Stimulated activated CD8-positive, alpha-beta memory T cell treated with anti-CD3 and anti-CD28 coated beads, Interleukin-2, amount 100 ng/mL, for 48 hours (primary cell): ENCODE data around the gene ALKBH2.

Experiments
- DNase-seq, 2 donors: peaks; one replicate each; pipeline ENCODE4 v3.0.0-alpha.2; 2020; ENCODE audit warnings: low read depth in 2 of 2

Gene ALKBH2

DNA sequence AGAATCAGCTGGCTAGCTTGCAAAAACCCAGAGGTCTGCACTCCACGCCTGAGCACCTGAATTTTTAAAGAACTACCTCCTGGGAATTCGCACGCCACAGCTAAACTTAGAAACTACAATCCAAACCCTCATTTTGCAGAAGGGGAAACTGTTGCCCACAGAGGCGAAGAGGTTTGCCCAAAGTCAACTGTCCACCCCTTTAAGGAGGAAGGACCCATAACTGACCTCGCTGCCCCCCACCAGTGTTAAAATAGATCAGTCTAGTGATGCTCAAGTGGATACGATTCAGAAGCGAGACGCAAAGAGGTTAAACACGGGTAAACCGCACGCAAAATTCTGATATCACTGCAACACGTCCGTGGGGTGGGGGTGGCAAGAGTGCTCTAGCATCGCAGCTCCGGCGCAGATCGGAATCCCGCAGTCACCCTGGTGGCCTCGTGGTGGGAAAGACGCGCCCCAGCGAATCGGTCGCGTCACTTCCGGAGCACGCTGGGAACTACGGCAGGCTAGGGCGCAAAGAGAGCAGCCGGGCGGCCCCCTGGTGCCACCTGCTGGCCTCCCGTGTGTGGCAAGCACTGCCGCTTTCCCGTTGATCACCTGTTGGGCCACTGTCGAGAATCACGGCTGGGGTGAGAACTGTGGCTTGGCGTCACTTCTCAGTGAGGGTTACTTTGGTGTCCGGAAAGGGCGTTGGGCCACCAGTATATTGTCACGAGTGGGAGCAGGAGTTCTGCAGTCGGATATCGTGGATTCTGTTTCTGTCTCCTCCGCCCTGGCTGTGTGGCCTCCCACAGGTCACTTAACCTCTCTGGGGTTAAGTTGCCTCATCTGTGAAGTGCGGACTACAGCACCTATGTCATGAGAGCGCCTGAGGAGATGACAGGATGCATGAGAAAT is at the start of gene ALKBH2:
ALKBH2 (minus strand) TSS at position 451 of the 897 bp plus-strand sequence. CDS start 686 bp downstream, outside the sequence.
- DNase-seq, result peak; percentile 86 to 92

DNA sequence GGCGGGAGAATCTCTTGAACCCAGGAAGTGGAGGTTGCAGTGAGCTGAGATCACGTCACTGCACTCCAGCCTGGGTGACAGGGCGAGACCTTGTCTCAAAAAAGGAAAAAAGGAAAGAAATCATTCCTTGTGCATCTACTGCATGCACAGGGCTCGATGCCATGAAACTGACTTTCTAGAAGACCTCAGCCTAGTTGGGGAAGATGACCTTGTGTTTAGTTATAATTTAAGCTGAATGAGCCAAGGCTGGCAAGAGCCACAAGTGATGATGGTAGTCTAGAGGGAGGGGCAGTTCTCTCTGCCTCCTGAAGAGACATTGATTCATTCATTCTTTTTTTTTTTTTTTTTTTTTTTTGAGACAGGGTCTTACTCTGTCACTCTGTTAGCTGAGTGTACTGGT is 47.3 kb upstream of the ALKBH2 start:
- DNase-seq, result no peak

DNA sequence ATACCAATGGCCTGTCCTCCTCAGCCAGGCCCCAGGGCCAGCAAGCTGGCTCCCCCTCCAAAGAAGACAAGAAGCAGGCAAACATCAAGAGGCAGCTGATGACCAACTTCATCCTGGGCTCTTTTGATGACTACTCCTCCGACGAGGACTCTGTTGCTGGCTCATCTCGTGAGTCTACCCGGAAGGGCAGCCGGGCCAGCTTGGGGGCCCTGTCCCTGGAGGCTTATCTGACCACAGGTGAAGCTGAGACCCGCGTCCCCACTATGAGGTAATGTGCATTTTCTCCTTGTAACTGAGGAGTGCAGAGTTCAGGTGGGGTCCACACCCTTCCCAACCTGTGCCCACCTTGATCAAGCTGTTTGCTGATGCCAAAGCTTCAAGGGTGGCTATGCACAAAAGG is 46.5 kb upstream of the ALKBH2 start:
- no peak for DNase-seq

GRCh38 chr12:109139360-109139759 is 46.1 kb upstream of the ALKBH2 start:
- no peak for DNase-seq

DNA sequence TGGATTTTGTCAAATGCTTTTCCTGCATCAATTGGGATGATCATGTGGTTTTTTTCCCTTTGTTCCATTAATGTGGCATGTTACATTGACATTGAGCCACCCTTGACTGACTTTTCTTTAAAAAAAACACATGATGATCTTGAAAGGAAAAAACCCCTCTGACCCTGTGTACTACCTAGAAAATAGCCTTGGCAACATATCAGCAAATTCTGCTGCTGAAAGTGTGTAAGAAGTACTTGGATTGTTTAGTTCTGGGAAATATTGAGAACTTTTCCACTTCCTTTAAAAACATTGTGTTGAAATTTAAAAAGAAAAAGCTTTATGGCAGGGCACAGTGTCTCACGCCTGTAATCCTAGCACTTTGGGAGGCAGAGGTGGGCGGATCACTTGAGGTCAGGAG is 43.8 kb upstream of the ALKBH2 start:
- DNase-seq, result no peak

DNA sequence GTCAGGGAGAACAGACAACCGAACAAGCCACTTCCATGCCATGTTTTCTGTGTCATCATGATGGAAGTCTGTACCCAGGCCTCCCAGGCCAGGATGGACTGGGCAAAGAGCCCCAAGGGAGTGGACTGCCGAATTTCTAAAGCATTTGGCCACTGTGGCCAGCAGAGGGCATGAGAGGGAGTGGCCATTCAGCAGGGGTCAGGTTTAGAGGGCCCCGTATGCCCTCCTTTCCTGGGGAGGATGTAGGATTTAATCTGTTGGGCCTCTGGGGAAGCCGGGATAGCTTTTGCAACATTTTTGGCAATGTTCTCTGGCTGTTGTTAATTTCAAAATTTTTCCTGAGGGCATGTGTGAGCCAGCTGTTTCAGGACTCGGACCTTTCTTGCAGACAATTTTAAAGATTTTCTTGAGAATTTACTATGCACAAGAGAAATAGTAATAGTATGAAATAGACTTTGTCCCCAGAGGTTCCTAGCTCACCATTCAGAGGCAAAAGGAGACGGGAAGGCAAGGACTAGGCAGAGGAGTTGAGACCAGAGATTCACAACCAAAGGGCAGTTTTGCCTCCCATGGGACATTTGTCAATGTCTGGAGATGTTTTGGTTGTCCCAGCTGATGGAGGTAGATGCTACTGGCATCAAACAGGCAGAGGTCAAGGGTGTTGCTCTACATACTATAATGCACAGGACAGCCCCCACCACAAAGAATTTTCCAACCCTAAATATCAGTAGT is 41.1 kb upstream of the ALKBH2 start:
- no peak for DNase-seq

DNA sequence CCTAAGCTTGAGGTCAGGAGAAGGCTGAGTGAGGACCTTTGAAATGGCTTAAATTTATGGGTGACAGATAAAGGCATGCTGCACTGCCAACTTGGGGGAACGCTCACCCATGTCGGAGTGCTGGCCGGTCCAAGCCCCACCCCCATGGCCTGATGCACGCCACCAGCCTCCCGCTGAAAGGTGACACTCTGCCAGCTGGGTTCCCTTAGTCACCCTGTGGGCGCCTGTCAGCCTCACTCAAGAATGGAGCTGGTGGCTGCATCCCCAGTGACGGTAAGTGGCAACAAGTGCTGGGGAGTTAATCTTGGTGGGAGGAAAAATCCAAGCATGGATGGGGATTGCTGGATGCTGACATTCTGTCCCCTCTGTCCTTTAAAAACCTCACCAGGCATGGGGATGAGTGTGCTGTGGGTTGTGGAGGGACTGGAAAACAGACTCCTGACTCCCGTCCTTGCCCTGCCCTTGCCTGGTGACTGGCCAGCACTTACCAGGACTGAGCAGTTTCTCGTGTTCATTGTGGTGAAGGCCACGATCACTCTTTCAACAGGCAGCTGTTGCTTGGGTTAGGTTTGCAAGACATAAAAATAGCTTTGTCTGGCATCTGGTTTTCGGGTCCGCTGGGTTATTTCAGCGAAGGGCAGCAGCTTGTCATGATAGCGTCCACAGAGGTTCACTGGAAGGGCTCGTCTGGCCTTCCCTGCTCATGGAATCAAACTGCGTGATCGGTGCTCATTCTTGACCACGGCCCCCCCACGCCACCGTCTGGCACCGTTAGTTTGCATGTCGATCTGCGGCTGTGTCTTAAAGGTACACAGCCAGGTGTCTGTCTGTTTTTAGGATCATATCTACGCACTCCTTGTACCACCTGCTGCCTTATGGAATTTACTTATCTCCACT is 38.1 kb upstream of the ALKBH2 start:
- no peak for DNase-seq

DNA sequence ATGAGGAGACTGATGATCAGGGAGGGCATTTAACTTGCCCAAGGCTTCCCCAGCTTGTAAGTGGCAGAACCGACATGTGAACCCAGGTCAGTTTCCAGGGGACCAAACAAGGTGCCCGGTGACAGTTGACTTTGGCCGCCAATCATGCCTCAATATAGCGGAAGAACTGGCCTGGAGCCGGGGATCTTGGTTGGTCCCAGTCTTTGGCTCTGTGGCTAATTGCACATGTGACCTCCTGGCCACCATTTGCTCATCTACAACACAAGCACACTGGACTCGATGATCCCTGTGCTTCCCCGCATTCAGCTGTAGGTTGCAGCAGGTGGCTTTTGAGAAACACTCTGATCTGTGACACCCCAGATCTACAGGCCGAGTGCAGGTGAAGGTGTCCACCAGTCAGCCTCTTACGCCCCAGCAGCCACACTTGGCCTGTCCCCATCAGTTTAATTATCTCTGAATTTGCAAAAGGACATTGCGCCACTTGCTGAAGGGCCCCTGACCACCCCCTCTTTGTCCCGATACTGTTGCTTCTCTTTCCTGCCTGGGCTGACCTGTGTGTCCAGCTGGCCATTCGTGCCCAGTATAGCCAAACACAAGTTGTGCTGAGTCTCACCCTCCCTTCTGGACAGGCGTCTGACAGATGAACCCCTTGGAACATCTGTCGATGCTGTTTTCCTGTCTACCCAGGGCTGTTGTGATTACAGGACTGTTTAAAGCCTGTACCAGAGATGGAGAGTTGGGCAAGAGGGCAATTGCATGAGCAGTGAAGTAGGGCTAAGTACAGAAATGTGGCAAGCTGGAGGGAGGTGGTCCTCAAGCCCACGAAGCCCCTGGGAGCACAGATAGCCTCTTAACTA is 37.3 kb upstream of the ALKBH2 start:
- DNase-seq, result no peak

- no peak for DNase-seq
Observed at GRCh38 chr12:109127533-109128242, 34.4 kb upstream of the ALKBH2 start.

GRCh38 chr12:109126784-109127183 is 33.5 kb upstream of the ALKBH2 start:
- no peak for DNase-seq

DNA sequence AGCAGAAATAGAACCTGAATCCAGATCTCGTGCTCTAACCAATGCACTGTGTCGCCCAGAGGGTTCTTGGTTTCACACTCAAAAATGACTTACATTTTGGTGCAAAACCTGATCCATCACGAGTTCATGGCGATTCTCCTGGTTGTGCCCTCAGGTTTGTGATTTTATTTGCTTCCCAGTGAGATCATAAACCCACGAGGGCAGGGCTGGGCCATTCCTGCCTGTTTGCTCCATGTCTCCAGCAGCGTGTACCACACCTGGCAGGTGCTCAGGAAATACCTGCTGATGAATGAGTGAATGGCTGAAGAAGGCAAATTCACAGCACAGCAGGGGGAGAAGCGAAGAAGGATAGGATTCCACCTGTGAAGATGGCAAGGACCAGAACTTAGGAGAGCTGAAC is 32.5 kb upstream of the ALKBH2 start:
- DNase-seq, result no peak

DNA sequence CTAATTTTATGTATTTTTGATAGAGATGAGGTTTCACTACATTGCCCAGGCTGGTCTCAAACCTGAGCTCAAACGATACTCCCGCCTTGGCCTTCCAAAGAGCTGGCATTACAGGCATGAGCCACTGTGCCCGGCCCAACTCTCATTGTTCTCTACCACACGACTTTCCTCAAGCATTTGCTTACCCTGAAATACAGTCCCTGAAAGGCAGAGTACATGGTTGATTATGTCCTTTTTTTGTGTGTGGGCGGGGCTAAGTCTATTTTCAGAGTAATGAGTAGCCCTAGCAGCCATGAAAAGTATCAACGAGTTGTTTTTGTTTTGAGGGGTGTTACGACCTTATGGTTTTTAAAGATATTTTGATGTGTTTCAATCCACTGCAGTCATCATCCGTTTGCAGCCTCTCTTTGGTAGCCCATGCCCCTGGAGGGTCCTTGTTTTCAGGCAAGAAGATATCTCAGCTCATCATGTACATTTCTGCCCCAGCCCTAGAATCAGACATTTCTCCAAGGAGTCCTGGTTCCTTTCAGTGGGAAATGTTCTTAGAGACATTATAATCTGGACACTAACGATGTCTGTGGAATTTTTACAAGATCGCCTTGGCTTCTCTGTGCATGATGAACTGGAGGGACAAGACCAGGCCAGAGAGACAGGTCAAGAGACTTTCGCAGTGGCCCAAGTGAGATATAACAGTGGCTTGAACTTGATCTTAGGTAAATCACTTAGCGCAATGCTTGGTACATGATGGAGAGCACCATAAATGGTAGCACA is 31.8 kb upstream of the ALKBH2 start:
- no peak for DNase-seq

- DNase-seq, result no peak
Observed at GRCh38 chr12:109121346-109121880, 28.1 kb upstream of the ALKBH2 start.

DNA sequence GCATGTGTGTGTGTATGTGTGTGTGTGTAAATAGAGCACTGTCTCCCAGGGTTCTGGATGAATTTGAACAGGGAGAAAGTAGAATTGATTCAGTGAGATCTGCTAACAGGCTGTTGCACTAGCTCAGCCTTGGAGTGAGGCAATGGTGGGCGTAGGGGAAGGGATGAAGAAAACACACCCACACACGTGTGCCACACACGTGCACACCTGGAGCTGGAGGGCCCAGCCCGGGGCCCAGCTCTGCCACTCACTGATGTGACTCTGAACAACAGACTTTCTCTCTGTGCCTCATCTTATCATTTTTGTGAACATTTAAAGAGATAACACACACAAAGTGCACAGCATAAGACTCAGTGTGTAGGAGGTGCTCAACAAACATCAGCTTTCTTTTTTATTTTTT is 27.3 kb upstream of the ALKBH2 start:
- no peak for DNase-seq

GRCh38 chr12:109120095-109120494 is 26.8 kb upstream of the ALKBH2 start:
- DNase-seq, result no peak

- DNase-seq, result no peak
Observed at GRCh38 chr12:109116611-109116949, 23.3 kb upstream of the ALKBH2 start.

DNA sequence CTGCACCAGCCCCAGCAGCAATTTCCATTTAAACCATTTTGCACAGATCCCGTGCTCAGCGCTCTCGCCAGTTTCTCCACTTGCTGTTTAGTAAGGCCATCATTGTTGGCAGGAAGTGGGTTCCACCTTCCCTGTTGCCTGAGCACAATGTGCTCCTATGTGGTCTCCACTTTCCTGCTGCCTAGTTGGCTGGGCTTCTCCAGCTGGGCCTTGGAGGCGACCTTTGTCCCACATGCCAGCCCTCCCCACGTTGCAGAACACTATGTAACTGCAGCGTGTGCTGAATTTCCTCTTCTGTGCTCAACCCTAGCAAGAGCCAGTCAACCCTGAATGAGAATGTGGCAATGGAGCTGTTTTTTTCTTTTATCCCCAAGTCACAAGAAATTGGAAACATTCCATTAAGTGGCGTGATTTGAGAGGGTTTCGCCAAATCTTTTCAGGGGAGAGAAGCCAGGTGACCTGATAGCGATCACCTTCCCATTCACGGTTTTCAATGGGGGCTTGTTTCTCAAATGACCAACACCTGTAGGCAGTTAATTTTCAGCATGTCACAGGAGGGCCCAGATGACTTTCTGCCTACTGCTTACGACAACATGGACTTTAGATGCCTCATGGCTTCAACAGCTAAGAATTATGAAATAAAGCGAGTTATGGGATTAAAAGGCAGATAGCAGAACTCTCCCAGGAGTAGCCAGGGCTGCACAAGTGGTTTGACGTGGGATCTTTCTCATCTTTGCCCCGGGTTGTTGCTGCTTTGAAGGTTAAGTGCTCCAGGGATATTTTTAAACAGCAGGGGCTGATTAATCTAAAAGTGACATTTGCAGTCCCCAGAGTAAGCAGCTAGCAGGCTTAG is 22.7 kb upstream of the ALKBH2 start, which contains the start of gene ACACB:
ACACB (plus strand) TSS at position 830 of the 853 bp plus-strand sequence. CDS start 22,819 bp downstream, outside the sequence.
- DNase-seq, result no peak

DNA sequence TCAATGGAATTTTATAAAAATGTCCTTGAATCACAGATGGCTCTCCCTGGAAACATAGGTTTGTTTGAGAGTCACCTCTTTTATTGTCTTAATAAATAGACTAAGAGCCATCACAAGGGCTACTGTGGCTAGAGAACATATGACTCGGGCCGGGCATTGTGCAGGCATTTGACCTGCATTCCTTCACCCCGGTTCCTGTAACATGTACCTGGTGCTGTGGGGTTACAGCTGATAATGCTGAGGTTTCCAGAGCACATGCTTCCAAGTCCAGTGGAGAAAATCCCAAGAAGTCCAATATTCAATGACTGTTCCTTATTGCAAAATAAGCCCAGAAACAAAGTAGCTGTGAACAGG is 22.1 kb upstream of the ALKBH2 start:
- DNase-seq, result no peak
